ENCODE results near the gene APBB2. TPM values are rescaled to one million over a fixed set of nuclear protein-coding genes. Genes with fewer than 3 reads are reported as not detected.
"Not testable (repeated sequence)": the region's sequence is repeated elsewhere in the genome, so short reads cannot be mapped to it uniquely, and the experiment has no call there.

The APBB2 gene
- total and polyA plus RNA-seq, 2 experiments from 2014 or later: 35.8 to 74.8 TPM

DNA sequence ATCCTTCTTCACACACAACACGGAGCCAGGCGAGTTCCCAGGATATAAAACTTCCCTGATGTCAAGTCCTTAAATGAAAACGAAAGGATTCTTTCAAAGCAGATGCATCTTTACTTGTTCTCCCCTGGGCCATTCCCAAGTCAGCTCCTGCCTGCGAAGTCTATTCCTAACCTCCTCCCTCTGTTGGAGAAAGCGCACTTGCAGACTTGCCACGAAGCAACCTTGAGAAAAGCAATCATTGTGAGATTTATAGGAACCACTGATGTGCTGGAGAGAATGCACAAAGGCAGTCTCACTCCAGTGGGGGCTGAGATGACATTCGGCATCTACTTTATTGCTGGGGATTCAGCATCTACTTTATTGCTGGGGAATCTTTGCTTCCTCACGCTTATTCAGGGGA is 308.9 kb downstream of the APBB2 start (continued):
- TF ChIP-seq, protein P1, sequence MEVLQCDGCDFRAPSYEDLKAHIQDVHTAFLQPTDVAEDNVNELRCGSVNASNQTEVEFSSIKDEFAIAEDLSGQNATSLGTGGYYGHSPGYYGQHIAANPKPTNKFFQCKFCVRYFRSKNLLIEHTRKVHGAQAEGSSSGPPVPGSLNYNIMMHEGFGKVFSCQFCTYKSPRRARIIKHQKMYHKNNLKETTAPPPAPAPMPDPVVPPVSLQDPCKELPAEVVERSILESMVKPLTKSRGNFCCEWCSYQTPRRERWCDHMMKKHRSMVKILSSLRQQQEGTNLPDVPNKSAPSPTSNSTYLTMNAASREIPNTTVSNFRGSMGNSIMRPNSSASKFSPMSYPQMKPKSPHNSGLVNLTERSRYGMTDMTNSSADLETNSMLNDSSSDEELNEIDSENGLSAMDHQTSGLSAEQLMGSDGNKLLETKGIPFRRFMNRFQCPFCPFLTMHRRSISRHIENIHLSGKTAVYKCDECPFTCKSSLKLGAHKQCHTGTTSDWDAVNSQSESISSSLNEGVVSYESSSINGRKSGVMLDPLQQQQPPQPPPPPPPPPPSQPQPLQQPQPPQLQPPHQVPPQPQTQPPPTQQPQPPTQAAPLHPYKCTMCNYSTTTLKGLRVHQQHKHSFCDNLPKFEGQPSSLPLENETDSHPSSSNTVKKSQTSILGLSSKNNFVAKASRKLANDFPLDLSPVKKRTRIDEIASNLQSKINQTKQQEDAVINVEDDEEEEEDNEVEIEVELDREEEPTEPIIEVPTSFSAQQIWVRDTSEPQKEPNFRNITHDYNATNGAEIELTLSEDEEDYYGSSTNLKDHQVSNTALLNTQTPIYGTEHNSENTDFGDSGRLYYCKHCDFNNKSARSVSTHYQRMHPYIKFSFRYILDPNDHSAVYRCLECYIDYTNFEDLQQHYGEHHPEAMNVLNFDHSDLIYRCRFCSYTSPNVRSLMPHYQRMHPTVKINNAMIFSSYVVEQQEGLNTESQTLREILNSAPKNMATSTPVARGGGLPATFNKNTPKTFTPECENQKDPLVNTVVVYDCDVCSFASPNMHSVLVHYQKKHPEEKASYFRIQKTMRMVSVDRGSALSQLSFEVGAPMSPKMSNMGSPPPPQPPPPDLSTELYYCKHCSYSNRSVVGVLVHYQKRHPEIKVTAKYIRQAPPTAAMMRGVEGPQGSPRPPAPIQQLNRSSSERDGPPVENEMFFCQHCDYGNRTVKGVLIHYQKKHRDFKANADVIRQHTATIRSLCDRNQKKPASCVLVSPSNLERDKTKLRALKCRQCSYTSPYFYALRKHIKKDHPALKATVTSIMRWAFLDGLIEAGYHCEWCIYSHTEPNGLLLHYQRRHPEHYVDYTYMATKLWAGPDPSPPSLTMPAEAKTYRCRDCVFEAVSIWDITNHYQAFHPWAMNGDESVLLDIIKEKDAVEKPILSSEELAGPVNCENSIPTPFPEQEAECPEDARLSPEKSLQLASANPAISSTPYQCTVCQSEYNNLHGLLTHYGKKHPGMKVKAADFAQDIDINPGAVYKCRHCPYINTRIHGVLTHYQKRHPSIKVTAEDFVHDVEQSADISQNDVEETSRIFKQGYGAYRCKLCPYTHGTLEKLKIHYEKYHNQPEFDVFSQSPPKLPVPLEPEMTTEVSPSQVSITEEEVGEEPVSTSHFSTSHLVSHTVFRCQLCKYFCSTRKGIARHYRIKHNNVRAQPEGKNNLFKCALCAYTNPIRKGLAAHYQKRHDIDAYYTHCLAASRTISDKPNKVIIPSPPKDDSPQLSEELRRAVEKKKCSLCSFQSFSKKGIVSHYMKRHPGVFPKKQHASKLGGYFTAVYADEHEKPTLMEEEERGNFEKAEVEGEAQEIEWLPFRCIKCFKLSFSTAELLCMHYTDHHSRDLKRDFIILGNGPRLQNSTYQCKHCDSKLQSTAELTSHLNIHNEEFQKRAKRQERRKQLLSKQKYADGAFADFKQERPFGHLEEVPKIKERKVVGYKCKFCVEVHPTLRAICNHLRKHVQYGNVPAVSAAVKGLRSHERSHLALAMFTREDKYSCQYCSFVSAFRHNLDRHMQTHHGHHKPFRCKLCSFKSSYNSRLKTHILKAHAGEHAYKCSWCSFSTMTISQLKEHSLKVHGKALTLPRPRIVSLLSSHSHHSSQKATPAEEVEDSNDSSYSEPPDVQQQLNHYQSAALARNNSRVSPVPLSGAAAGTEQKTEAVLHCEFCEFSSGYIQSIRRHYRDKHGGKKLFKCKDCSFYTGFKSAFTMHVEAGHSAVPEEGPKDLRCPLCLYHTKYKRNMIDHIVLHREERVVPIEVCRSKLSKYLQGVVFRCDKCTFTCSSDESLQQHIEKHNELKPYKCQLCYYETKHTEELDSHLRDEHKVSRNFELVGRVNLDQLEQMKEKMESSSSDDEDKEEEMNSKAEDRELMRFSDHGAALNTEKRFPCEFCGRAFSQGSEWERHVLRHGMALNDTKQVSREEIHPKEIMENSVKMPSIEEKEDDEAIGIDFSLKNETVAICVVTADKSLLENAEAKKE (CRISPR knock-in tag; IDR thresholded peaks at IDR 0.05): no peak

DNA sequence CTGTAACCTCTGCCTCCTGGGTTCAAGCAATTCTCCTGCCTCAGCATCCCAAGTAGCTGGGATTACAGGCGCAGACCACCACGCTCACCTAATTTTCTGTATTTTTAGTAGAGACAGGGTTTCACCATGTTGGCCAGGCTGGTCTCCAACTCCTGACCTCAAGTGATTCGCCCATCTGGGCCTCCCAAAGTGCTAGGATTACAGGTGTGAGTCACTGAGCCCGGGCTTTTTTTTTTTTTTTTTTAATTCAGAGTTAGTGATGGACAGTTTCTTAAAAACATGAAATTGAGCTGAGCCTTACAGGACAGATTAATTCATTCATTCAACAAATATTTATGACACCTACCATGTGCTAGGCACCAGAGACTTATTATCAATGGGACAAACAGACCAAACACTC is 313.8 kb downstream of the APBB2 start:
- DNase-seq (ENCODE audit: low spot score); H3K79me2 ChIP-seq (replicated peaks; ENCODE audit: insufficient read depth); H3K36me3 ChIP-seq (ENCODE audit: insufficient read depth); ATAC-seq; H3K4me1 Mint-ChIP-seq; H3K4me3 Mint-ChIP-seq; H3K27me3 Mint-ChIP-seq (ENCODE audit: insufficient read depth, low read depth, poor library complexity); H3F3A ChIP-seq (replicated peaks; ENCODE audit: low read depth); H3K4me1 ChIP-seq (ENCODE audit: insufficient read depth); H2AFZ ChIP-seq; H3K27ac ChIP-seq (ENCODE audit: low read depth); H3K4me2 ChIP-seq; H3K9me2 ChIP-seq (ENCODE audit: insufficient read depth); H3K27ac Mint-ChIP-seq; H3K27me3 ChIP-seq (ENCODE audit: insufficient read depth); H3K4me3 ChIP-seq; H3K36me3 Mint-ChIP-seq (ENCODE audit: low read depth); H3K9me3 Mint-ChIP-seq; H4K20me1 ChIP-seq (replicated peaks; ENCODE audit: insufficient read depth): not testable (repeated sequence)

DNA sequence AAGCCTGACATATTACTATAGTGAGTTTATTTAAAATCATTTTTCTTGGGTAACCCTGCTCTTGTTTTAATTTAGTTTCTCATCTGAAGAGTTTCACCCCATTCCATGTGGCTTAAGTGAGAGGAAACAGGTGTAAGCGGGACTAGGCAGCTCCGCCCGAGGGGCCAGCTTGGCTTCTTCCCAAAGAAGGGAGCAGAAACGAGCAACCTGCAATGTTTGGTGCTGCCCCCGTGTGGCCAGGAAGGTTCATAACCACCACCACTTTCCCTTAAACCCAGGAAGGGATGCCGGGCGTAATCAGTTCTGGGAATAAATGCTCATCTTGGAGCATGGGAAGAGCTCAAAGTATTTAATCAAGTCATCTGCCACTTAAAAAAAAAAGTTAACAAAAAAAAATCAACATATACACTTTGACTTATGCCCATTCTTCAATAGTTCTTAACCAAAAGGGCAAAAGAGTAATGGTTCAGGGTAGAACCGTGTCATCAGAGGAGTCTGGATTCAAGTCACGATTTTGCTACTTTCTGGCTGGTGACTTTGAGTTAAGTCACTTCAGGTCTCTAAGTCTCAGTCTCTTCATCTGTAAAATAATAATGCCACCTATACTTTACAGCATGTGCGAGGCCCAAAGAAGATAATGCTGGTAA is 316.7 kb downstream of the APBB2 start:
- Histone ChIP-seq H3K36me3 (ENCODE audit: insufficient read depth) (no peaks in the 10 kb centered on the region), H3K27ac (ENCODE audit: low read depth) (no peak overlapping the region), H3K9me2 (ENCODE audit: insufficient read depth) (no peaks in the 10 kb centered on the region), H3K4me1 (ENCODE audit: insufficient read depth) (no peaks in the 10 kb centered on the region), H3K4me2 (no peak overlapping the region), H2AFZ (no peak overlapping the region), H3K4me3 (no peak overlapping the region), H4K20me1 (replicated peaks; ENCODE audit: insufficient read depth) (no peaks in the 10 kb centered on the region), H3F3A (replicated peaks; ENCODE audit: low read depth) (no peaks in the 10 kb centered on the region), H3K27me3 (ENCODE audit: insufficient read depth) (no peaks in the 10 kb centered on the region), H3K79me2 (replicated peaks; ENCODE audit: insufficient read depth) (no peaks in the 10 kb centered on the region)
- peak; percentile 94 for DNase-seq (ENCODE audit: low spot score)
- Mint-ChIP-seq H3K36me3 (ENCODE audit: low read depth) (no peaks in the 10 kb centered on the region), H3K27ac (peak overlapping the region; percentile 65; the same call in 1 of the 2 replicates), H3K27me3 (ENCODE audit: insufficient read depth, low read depth, poor library complexity) (peaks cover 3% of the 10 kb centered on the region), H3K4me3 (peak overlapping the region; percentile 44; the same call in 1 of the 3 replicates), H3K9me3 (no peaks in the 10 kb centered on the region), H3K4me1 (peaks cover 4% of the 10 kb centered on the region)
- ATAC-seq: peak; percentile 95
- no peak for TF ChIP-seq STAT1 (IDR thresholded peaks at IDR 0.05; ENCODE audit: unreplicated experiment)
- TF ChIP-seq, protein P2, sequence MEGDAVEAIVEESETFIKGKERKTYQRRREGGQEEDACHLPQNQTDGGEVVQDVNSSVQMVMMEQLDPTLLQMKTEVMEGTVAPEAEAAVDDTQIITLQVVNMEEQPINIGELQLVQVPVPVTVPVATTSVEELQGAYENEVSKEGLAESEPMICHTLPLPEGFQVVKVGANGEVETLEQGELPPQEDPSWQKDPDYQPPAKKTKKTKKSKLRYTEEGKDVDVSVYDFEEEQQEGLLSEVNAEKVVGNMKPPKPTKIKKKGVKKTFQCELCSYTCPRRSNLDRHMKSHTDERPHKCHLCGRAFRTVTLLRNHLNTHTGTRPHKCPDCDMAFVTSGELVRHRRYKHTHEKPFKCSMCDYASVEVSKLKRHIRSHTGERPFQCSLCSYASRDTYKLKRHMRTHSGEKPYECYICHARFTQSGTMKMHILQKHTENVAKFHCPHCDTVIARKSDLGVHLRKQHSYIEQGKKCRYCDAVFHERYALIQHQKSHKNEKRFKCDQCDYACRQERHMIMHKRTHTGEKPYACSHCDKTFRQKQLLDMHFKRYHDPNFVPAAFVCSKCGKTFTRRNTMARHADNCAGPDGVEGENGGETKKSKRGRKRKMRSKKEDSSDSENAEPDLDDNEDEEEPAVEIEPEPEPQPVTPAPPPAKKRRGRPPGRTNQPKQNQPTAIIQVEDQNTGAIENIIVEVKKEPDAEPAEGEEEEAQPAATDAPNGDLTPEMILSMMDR (conservative IDR thresholded peaks at IDR 0.05; ENCODE audit: low read depth in 2 of 2): peak; percentile 85 to 90
